Testis (tissue), 2 donors: ENCODE measurements around the gene NAA80.

Experiments used
- POLR2A ChIP-seq: fragments of 450-650 bp; IDR thresholded peaks from one replicate; pipeline ENCODE4 v1.6.1; 2017; ENCODE audit warnings: antibody characterized with exemption, mild to moderate bottlenecking, moderate library complexity
- TF ChIP-seq, protein P1 (sequence below), 3 experiments: fragments of 450-650 bp in 2 of 3; fragments of 200-600 bp in 1 of 3; sonication (generic) in 1 of 3; IDR thresholded peaks; one replicate each; pipeline ENCODE4 v1.5.1; 2016 to 2019; ENCODE audit warnings: antibody characterized with exemption in 3 of 3, mild to moderate bottlenecking in 2 of 3, moderate library complexity in 1 of 3

DNA sequence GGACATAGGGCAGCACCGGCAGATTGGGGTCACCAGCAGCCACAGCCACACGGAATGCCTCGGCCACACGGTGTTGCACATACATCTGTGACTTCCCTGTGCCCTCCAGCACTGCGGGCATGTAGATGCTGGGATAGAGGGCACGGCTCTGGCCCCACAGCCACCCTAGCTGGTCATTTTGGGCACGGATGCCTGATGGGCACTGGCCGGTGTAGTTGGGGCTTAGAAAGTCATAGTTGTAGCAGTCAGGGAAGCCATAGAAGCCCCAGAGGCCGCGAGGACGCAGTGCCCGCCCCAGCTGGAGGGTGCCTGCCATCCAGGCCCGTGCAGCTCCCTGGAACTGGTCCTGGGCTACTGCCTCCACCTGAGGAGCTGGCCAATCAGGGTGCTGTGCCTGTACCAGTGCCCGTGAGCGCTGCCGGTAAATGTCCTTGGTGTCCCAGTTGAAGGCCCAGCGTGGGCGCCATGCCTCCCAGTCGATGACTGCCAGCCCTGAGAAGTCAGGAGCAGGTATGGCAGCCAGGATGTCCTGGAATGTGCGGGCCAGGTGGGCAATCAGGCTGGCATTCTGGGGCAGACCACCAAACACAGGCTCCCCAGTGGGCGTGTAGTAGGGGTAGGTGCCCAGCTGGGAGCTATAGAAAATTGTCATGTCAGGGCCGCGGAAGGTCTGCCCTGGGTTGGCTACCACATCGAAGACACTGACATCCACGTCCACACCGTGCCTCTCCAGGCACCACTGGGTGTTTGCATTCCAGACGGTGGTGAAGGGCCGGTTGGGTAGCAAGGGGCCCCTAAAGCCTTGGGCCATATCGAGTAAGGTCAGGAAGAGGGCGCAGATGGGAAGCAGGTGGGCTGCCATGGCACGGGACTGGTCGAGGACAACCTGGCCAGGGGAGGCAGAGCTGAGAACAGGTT is 3.1 kb upstream of the NAA80 start:
- TF ChIP-seq, protein P1, sequence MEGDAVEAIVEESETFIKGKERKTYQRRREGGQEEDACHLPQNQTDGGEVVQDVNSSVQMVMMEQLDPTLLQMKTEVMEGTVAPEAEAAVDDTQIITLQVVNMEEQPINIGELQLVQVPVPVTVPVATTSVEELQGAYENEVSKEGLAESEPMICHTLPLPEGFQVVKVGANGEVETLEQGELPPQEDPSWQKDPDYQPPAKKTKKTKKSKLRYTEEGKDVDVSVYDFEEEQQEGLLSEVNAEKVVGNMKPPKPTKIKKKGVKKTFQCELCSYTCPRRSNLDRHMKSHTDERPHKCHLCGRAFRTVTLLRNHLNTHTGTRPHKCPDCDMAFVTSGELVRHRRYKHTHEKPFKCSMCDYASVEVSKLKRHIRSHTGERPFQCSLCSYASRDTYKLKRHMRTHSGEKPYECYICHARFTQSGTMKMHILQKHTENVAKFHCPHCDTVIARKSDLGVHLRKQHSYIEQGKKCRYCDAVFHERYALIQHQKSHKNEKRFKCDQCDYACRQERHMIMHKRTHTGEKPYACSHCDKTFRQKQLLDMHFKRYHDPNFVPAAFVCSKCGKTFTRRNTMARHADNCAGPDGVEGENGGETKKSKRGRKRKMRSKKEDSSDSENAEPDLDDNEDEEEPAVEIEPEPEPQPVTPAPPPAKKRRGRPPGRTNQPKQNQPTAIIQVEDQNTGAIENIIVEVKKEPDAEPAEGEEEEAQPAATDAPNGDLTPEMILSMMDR (IDR thresholded peaks at IDR 0.05): no peak
- no peak for TF ChIP-seq POLR2A
